Stimulated activated CD4-positive, alpha-beta T cell treated with anti-CD3 and anti-CD28 coated beads, TNF-alpha, amount 100 ng/mL, for 24 hours (primary cell): ENCODE data around the gene DCANP1.

Source experiments
- DNase-seq, 3 experiments: peaks; one replicate each; pipeline ENCODE4 v3.0.0-alpha.2; 2020; ENCODE audit warnings: low read depth in 3 of 3

Gene DCANP1

GRCh38 chr5:135441919-135442318 lies 5.2 kb downstream of the DCANP1 start:
- DNase-seq, result no peak

DNA sequence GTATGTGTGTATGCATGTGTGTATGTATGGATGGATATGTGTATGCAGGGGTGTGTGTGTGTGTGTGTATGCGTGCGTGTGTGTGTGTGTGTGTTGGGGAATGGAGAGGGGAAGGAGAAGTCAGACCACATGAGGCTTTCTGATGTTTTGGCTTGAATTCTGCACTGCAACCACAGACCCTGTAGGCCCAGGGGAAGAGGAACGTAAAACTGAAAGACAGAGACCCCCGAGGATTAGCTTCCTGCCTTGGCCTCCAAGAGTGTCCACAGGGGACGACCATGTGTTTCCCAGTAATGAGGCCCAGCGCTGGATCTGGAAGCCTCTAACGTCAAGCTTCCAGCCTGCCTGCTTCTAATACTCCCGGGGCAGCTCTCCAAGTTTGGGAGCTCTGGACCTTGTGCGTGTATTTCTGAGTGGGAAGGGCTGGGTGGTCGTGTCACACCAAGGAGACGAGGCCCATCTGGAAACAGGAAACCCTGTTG lies 5.8 kb downstream of the DCANP1 start:
- no peak for DNase-seq

DNA sequence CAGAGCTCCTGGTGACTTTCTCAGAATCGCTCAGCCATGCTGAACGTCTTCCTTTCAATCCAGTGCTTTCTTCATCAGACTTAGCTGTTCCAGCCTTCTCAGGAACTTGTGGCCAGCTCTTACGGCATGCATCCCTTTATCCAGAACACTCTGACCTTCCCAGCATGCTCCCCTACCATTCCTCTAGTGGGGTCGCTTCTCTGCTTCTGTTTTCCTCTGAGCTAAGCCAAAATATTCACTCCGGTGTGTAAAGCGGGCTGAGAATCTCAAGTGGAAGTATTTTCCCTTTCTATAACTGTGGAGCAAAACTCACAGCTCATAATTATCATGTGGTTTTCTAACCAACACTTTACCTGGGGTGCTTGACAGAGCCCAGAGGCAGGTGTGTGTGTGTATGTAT lies 6.2 kb downstream of the DCANP1 start:
- DNase-seq, result no peak

DNA sequence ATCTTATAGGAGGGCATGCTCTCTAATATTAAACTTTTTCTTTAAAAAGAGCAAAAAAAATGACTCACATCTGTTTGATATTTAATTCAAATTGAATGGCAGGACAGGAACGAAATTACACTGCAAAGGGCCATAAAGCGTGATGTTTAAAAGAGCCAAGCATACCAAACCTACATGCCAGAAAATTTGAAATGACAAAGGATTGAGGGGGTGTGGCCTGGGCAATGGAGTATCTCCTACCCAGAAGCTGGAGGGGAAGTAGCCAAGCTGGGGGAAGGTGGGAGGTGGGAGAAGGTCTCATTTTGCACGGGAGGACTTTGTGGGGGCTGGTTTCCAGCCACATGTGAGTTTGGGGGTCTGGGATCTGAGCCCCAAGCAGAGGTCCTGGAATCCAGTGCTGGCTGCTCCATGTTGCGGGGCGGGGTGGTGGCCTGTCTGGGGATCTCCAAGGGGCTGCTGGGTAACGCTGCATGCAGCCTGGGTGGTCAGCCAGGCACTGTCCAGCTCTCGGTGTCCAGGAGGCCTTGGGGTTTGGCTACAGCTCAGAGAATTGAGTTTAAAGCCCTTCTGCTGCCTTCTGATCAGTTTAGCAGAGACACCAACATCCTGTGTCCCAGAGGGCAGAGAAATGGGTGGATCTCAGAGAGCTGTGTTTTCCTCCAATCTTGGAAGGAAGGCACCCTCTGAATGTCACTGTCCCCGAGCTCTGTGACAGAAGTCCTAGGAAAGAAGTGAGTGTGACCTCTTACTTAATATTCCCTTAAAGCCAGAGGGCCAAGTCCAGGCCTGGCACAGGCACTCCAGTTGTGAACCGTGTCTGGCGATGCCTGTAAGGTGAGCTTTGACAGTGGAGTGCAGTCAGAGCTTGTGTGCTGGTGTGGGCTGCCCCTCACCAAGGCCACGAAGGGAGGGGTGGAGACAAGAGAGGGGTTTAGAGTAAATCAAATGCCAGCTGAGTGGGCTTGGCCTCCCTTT lies 7.6 kb downstream of the DCANP1 start:
- no peak for DNase-seq

DNA sequence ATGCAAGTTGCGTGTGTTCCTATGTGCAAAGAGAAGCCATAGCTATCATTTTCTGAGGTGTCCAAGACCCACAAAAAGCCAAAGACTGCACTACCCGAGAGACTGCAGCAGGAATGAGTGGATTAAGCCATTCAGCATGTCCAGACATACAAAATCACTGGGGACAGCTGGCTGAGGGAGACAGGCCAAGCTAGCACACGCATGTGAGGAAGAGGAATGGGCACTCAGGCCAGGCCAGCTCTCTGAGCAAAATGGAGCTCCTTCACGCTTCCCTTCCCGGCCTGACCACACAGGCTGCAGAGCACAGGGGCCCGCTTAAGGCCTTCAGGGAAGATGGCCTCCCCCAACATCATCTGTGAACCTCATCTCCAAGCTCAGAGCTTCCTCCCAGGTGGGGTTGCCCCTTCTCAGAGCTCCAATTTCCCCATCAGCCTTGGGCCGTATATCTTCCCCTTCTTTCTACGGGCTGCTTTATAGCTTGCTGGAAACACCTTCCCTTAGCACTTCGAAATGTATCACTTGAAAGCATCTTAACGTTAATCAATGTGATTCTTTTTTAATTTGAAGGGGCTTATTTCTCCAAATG lies 8.4 kb downstream of the DCANP1 start:
- DNase-seq, result no peak

DNA sequence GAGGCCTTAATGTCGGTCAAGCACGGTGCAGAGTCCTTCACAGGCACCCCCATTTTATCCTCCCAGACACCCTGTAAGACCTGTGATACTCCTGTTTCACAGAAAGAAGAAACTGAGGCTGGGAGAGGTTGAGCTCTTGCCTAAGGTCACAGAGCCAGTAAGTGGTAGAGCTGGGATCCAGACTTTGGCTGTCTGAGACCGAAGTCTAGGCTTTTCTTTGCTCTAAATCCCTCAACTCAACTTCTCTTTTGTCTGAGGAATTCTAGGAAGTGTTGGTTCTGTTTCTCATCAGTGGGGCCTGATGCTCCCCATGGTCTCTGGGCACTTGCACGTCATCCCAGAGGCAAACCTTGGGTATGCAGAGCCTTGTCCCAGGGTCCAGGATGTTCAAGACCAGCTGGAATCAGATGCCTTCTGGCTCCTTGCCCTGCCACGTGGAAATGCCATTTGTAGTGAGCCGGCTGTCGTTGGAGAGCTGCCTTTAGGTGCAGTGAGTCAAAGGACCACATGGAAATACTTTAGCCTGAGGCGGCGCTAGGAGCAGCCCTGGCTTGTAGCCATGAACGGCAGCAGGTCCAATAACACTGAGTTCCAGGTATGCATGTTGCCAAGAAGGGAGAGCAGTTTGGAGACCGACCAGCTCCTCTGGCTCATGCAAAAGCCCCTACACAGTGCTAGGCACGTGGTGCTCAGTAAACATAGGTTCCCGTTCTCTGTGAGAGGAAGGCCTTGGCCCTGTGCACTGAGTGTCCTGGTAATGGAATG lies 9.2 kb downstream of the DCANP1 start:
- no peak for DNase-seq

DNA sequence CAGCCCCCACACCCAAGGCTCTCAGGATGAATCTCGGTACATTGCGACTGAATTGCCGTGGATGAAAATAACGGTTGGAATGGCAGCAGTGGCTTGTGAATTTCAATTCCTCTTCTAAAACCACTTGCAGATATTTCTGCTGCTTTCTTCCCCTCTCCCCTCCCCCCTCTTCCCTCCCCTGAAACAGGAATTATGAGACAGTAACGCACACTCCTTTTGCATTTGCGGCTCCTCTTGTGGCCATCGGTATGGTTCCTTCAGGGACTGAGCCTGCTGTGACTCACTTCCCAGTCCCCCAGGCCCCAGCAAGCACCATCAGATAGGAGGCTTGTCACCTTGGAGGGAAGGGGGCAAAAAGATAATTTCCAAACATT lies 9.7 kb downstream of the DCANP1 start:
- DNase-seq, result no peak

DNA sequence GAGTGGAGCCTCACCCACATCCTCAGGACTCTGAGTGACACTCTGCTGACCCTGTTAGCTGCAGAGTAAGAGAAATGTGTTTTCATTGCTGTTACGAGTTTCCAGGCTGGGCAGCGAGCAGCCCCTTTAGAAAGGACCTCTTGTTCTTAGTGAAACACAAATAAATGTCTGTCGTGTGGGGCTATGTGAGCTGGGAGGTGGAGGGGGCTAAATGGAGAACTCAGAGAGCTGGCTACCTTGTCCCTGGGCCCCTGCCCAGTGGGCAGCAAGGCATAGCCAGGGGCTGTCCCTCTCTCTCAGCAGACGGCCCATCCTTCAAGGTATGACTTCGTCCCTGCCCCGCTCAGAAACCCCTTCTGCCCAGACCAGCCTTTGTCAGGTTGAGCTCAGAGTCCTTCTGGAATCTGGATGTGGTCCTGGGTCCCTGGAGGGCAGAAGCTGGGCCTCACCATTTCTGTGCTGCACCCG lies 10.2 kb downstream of the DCANP1 start:
- DNase-seq, result no peak

- DNase-seq, result no peak
Measured at GRCh38 chr5:135435467-135436330, 11.4 kb downstream of the DCANP1 start.

GRCh38 chr5:135434591-135435466 lies 12.3 kb downstream of the DCANP1 start:
- no peak for DNase-seq

DNA sequence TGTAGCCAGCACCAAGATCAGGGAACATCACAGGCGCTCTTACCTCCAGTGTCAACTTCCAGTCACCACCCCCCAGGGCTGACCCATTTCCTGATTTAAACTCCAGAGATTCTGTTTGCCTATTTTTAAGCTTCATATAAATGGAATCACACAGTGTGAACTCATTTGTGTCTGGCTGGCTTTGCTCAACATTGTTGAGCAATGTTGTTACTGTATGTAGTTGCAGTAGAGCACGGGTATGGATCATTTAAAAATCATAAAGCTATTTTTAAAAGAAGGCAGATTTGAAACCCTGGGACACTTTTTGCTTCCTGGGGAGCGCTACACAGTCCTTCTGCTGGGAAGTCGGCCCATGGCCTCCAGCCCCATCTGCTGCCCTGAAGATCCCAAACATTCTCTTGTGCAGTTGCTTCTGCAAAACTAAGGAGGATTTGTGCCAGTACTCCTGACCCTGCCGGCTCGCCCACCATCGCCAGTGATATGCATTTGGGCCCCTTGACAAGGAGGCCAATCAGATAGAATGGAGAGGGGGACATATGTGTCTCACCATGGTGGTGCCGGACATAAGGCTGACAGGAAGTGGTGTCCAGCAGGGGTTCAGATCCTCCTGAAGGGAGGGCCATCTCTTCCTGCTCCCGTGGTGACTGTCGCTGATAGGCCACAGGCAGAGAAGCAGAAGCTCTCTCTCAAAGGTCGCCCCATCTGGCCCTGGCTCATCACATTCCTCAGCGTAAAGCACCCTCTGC lies 13.3 kb downstream of the DCANP1 start:
- no peak for DNase-seq

DNA sequence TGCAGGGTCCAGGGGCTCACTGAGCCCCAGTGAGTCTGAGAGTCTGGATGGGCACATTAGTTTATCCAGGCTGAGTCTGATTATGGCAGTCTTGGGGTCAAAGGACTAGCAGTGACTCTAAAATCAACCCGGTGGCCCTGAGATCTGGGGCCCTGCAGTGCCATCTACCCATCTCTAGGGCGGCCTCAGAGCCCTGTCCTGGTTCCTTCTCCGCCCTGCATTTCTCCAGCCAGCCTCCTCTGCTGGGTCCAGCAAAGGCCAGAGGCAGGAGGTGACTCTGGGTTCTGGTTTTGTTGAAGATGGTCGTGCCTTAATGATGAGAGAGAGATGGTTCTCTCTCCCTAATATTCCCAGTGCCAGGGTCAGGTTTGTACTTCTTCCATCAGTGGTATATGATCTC lies 15.0 kb downstream of the DCANP1 start:
- DNase-seq, result no peak

- DNase-seq, result no peak
Measured at GRCh38 chr5:135430135-135430437, 17.1 kb downstream of the DCANP1 start.

GRCh38 chr5:135429301-135430134 lies 17.6 kb downstream of the DCANP1 start:
- DNase-seq, result no peak

DNA sequence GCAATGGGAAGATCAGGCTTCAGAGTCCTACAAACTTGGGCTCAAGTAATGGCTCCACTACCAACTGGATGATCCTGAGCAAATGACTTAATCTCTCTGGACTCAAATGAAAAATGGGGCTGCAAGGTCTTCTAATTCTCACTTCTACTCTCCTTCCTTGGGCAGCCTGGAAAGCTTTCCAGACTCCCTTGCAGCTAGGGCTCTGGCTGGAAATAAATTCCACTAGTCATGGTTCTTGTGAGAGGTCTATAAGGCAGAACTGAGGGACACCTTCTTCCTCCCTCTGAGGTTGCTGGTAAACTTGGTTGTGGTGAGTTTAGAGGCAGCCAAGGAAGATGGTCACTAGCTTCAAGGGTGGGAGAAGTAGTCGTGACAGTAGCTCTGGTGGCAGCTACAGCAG lies 18.6 kb downstream of the DCANP1 start:
- DNase-seq, result no peak

DNA sequence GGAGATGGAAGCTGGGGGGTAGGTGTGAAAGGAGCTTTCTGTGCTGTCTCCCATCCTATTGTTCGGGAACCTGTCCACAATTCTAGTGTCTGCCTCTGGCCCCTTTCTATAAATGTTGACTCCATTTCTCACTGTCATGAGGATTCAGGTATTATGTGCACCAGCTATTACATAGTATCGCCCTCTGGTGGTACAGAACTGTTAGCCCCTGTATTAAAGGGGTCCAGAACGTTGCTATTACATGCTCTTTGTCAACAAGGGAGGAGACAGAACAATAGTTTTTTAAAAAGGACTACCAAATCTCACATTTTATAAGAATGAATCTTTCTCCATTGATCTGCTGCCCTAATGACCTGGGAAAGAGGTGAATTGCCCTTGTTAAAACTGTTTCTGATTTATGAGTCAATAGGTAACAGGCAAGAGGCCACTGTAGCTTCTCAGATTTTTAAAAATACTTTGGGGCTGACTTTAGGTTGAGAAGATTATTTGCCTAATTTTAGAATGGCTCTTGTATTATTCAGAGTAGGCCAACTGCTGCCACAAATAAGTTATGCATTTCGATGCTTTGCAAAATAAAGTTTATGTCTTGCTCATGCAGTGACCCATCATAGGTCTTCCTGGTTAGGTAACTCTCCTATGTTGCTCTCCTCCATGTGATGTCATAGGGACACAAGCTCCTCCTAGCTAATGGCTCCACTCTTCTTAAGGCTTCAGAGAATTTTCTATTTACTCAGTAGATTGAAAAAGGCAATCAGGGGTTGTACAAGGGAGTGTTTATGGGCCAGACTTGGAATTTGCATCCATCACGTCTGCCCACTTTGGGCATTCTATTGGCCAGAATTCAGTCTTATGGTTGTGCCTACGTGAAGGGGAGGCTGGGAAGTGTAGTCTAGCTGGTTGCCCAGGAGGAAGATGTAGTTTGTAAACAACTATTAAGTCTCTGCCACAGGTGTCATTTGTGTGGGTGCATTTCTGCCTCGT lies 20.8 kb downstream of the DCANP1 start:
- no peak for DNase-seq

- DNase-seq, result no peak
Measured at GRCh38 chr5:135425641-135426040, 21.5 kb downstream of the DCANP1 start.

DNA sequence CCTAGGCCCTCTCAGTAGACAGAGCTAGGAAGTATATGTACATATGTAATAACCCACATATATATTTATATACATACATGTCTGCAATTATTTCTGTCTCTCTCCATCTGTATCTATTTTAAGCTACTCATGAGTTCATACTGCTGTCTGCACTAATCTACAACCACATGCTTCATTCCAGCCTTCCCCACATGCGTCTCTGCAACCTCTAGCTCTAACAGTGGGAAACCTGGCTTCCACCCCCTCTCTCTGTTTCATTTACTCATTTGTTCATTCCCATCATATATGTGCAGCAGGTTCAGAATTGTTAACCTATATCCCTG lies 23.3 kb downstream of the DCANP1 start:
- no peak for DNase-seq
